Ovary (tissue), 9 donors: ENCODE data around the gene ROPN1L. TPM values are rescaled to one million over a fixed set of nuclear protein-coding genes. Genes with fewer than 3 reads are reported as not detected.

Experiments used
- DNase-seq, 5 donors: peaks; one replicate each; pipeline ENCODE4 v3.0.0-alpha.2; 2019 to 2020
- H3K27ac ChIP-seq, 2 donors: fragments of 200-600 bp; one replicate each; pipeline versions ENCODE4 v1.5.1 to v1.8.0; 2019 to 2022
- H3K27me3 ChIP-seq: fragments of 200-600 bp; one replicate; pipeline ENCODE4 v1.8.0; 2022
- H3K36me3 ChIP-seq: fragments of 200-600 bp; sonication (generic); one replicate; pipeline ENCODE4 v1.5.1; 2019
- H3K4me1 ChIP-seq: one replicate; pipeline ENCODE4 v1.8.1; 2013; ENCODE audit warnings: mild to moderate bottlenecking, moderate library complexity; ENCODE audit not compliant: insufficient read depth
- H3K4me3 ChIP-seq: fragments of 200-600 bp; sonication (generic); one replicate; pipeline ENCODE4 v1.5.1; 2017
- H3K9me3 ChIP-seq, 2 donors: fragments of 200-600 bp in 1 of 2; sonication (generic) in 1 of 2; one replicate each; pipeline versions ENCODE4 v1.5.1 to v1.8.1; 2013 to 2019; ENCODE audit warnings: mild to moderate bottlenecking in 1 of 2, moderate library complexity in 1 of 2
- CTCF ChIP-seq, 3 donors: fragments of 450-650 bp in 2 of 3; fragments of 200-600 bp in 1 of 3; IDR thresholded peaks; one replicate each; pipeline versions ENCODE4 v1.5.1 to v1.8.0; 2016 to 2022; ENCODE audit warnings: antibody characterized with exemption in 3 of 3, mild to moderate bottlenecking in 1 of 3
- EP300 ChIP-seq: sonication (generic); formaldehyde crosslinking; IDR thresholded peaks from one replicate; pipeline ENCODE4 v1.6.1; 2017; ENCODE audit warnings: antibody characterized with exemption
- POLR2A ChIP-seq: fragments of 450-650 bp; IDR thresholded peaks from one replicate; pipeline ENCODE4 v1.6.1; 2017; ENCODE audit warnings: antibody characterized with exemption, mild to moderate bottlenecking, moderate library complexity
- WGBS, 3 donors: extraction: QIAGEN DNeasy Blood & Tissue Kit in 1 of 3; methylation state at CpG; one replicate each; pipeline versions ENCODE4 v1.1.5 to v1.1.7; 2013 to 2017; 5-methylcytosine and 5-hydroxymethylcytosine counted together
- intact Hi-C, 4 donors: fragments of 100-400 bp; cut with DNase I; formaldehyde crosslinking; loops; one replicate each; pipeline versions ENCODE4 v1.11.0 to v1.15.1; 2022 to 2023
- polyA plus RNA-seq, 2 donors: library from polyadenylated mRNA; stranded (reverse); fragments of 200-250 nt in 1 of 2; fragments of 350-450 nt in 1 of 2; fragmentation: Illumina TruSeq in 1 of 2; extraction: RNeasy Lipid Tissue Mini Kit (QIAGEN cat#74804) in 1 of 2; gene quantifications; one replicate each; pipeline ENCODE4 v1.2.3, GENCODE V29; 2013 to 2014
- total RNA-seq, 7 donors: library from RNA; depleted of rRNA in 2 of 7; stranded (reverse); fragments of >200 nt in 2 of 7; fragmentation: NEBNext Ultra II Directional in 3 of 7; extraction: Animal tissue kit (Norgen Biotek cat#: 25700) in 3 of 7; gene quantifications; one replicate each; pipeline versions ENCODE4 v1.1.0 to v1.2.4, GENCODE V29; 2016 to 2023
- donor health status: DM: no; HTN: no; CAD: no; lungs with moderate emphysema.
- donor health status: DM: no; HTN: no; CAD: no.
- donor health status: Bipolar disorder and iron deficiency.
- donor health status: DM: yes; HTN: yes; CAD: no.
- donor health status: DM: no; HTN: no; CAD: no.
- donor health status: DM: yes; HTN: yes; CAD: no.

ROPN1L gene
- total and polyA plus RNA-seq, 9 donors, result 0.30 to 51.9 (median 2.4) TPM; not detected in 3

- Histone ChIP-seq H3K27me3 (no peaks in the 10 kb centered on the region), H3K9me3 (no peaks in the 10 kb centered on the region), H3K4me1 (no peaks in the 10 kb centered on the region), H3K36me3 (no peaks in the 10 kb centered on the region), H3K4me3 (no peak overlapping the region), H3K27ac (no peak overlapping the region)
- 83 to 87% (median 87%) methylated on average over 10 of the region's 10 CpGs for WGBS, 3 donors
- TF ChIP-seq EP300 (no peak), CTCF (IDR thresholded peaks at IDR 0.05) (no peak), POLR2A (no peak)
- intact Hi-C loops, result no loop called here
- no peak for DNase-seq
Measured at GRCh38 chr5:10485897-10486296, 44.2 kb downstream of the ROPN1L start.

GRCh38 chr5:10486511-10487344 is 45.0 kb downstream of the ROPN1L start:
- no peak for DNase-seq
- intact Hi-C loops, result no loop called here
- no peak overlapping the region for H3K4me3 ChIP-seq
- no peaks in the 10 kb centered on the region for H3K4me1 ChIP-seq
- 79 to 83% (median 79%) methylated on average over 28 to 29 of the region's 29 CpGs for WGBS, 3 donors
- TF ChIP-seq EP300, result no peak
- TF ChIP-seq POLR2A, result no peak
- no peak for TF ChIP-seq CTCF (IDR thresholded peaks at IDR 0.05)
- H3K9me3 ChIP-seq, result no peaks in the 10 kb centered on the region
- H3K36me3 ChIP-seq, result no peaks in the 10 kb centered on the region
- H3K27ac ChIP-seq, result no peak overlapping the region
- H3K27me3 ChIP-seq, result no peaks in the 10 kb centered on the region

- no peak for DNase-seq
- Histone ChIP-seq H3K36me3 (no peaks in the 10 kb centered on the region), H3K4me3 (no peak overlapping the region), H3K9me3 (no peaks in the 10 kb centered on the region), H3K27ac (no peak overlapping the region), H3K4me1 (no peaks in the 10 kb centered on the region), H3K27me3 (no peaks in the 10 kb centered on the region)
- intact Hi-C loops, result no loop called here
- 52 to 65% (median 62%) methylated on average over 6 of the region's 6 CpGs for WGBS, 3 donors
- TF ChIP-seq POLR2A (no peak), EP300 (no peak), CTCF (IDR thresholded peaks at IDR 0.05) (no peak)
Measured at GRCh38 chr5:10488144-10488543, 46.5 kb downstream of the ROPN1L start.

DNA sequence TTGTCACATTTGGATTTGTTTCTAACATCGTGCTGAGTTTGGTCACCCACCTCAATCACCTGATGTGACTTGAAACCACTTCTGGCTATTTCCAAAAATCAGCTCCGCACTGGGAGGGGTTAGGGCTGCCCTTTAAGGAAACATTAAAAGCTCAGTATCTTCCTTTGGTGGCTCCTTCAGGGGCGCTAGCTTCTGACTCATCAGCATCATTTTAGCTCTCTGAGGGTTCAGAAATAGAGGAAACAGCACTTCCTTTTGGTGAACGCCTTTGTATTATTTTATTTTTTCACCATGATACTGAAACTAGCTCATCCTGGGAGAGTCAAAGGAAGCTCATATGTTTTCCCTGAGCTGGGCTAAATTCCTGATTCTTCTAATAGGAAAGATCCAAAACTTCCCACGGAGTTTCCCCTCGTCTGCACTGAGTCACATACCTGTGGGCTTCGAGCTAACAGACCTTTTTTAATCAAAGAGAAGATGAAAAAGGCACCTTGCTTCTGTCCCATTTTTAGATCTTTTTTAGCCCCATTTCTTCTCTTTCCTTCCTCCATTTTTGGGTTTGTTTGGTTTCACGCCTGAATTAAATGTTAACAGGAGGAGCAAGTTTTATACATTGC is 48.2 kb downstream of the ROPN1L start:
- H3K27me3 ChIP-seq, result no peaks in the 10 kb centered on the region
- TF ChIP-seq EP300 (no peak), CTCF (IDR thresholded peaks at IDR 0.05) (no peak), POLR2A (no peak)
- H3K9me3 ChIP-seq, result peaks cover 0 to 3% of the 10 kb centered on the region in 2 donors
- H3K4me3 ChIP-seq, result no peak overlapping the region
- H3K27ac ChIP-seq, result no peak overlapping the region
- H3K36me3 ChIP-seq, result no peaks in the 10 kb centered on the region
- DNase-seq, result no peak
- intact Hi-C loops, result no loop called here
- no peaks in the 10 kb centered on the region for H3K4me1 ChIP-seq
- 57 to 59% (median 59%) methylated on average over 8 of the region's 8 CpGs for WGBS, 3 donors
